Measurements from ENCODE around the gene SLC17A7. TPM values are rescaled to one million over a fixed set of nuclear protein-coding genes. Genes with fewer than 3 reads are reported as not detected.
"Not testable (repeated sequence)": the region's sequence is repeated elsewhere in the genome, so short reads cannot be mapped to it uniquely, and the experiment has no call there.

SLC17A7 gene
- total RNA-seq, 2 donors from 2014 or later: 0.59 to 0.67 TPM

DNA sequence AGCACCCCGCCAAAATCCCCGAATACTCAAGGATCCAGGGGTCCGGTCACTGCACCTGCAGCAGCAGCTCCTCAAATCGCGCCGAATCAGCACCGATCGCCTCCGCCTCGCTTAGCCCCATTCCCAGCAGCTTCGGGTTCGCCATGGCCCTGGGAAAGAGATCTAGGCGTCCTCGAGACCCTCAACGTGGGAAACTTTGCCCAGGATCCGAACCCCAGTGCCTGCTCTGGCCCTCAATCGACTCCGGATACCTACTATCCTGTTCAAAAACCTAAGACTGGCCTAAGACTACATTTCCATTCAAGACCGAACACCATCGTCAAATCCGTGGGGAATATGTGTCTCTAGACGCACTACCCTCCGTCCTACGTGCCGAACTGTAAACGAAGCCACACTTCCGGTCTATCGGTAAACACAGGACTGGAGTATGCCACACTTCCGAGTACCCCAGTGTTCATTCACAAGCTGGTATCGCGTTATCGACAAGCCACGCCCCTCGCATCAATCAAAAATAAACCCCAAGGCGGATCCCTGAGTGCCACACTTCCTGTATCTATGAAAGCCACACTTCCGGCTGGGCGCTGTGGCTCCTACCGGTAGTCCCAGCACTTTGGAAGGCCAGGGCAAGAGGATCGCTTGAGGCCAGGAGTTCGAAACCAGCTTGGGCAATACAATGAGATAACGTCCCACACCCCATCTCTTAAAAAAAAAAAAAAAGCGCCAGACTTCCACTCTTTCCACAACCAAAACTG is 10.3 kb upstream of the SLC17A7 start, which contains the start of gene PIH1D1:
Gene PIH1D1, minus strand, starts transcription at position 385 of the 752 bp plus-strand sequence. Its CDS starts 240 bp downstream, at position 145.
- H3K36me3 ChIP-seq: peaks cover 5% of the 10 kb centered on the region
- H3K27me3 ChIP-seq: no peaks in the 10 kb centered on the region
- peak; percentile 99 for DNase-seq (ENCODE audit: low spot score)
- no peaks in the 10 kb centered on the region for H3K9me3 ChIP-seq
- H3K4me3 ChIP-seq: peak within 1 kb of the TSS; percentile 65 to 82
- H3K27ac ChIP-seq: peak within 1 kb of the TSS; percentile 89 to 95
- TF ChIP-seq, protein P1, sequence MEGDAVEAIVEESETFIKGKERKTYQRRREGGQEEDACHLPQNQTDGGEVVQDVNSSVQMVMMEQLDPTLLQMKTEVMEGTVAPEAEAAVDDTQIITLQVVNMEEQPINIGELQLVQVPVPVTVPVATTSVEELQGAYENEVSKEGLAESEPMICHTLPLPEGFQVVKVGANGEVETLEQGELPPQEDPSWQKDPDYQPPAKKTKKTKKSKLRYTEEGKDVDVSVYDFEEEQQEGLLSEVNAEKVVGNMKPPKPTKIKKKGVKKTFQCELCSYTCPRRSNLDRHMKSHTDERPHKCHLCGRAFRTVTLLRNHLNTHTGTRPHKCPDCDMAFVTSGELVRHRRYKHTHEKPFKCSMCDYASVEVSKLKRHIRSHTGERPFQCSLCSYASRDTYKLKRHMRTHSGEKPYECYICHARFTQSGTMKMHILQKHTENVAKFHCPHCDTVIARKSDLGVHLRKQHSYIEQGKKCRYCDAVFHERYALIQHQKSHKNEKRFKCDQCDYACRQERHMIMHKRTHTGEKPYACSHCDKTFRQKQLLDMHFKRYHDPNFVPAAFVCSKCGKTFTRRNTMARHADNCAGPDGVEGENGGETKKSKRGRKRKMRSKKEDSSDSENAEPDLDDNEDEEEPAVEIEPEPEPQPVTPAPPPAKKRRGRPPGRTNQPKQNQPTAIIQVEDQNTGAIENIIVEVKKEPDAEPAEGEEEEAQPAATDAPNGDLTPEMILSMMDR (IDR thresholded peaks at IDR 0.05): peak in 1 of 2 donors; percentile 47
- H3K4me1 ChIP-seq: peaks cover 0 to 27% of the 10 kb centered on the region in 2 donors

DNA sequence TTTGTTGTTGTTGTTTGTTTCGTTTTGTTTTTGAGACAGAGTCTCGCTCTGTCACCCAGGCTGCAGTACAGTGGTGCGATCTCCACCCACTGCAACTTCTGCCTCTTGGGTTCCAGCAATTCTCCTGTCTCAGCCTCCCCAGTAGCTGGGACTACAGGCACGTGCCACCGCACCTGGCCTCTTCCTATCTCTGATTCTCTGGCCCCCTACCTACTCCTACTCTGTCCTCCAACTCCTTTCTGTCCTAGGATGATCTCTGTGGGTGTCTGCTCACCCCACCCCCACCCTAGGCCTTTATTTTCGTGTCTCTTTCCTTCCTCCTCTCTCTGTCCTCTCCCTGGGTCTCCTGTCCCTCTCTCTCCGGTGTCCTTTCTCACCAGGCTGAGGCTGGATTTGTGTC is 9.1 kb upstream of the SLC17A7 start:
- TF ChIP-seq, protein P1 (IDR thresholded peaks at IDR 0.05): no peak
- Histone ChIP-seq H3K27me3 (no peaks in the 10 kb centered on the region), H3K4me3 (no peak overlapping the region), H3K27ac (no peak overlapping the region), H3K4me1 (peaks cover 0 to 27% of the 10 kb centered on the region in 2 donors), H3K36me3 (peaks cover 5% of the 10 kb centered on the region), H3K9me3 (no peaks in the 10 kb centered on the region)
- no peak for DNase-seq (ENCODE audit: low spot score)

DNA sequence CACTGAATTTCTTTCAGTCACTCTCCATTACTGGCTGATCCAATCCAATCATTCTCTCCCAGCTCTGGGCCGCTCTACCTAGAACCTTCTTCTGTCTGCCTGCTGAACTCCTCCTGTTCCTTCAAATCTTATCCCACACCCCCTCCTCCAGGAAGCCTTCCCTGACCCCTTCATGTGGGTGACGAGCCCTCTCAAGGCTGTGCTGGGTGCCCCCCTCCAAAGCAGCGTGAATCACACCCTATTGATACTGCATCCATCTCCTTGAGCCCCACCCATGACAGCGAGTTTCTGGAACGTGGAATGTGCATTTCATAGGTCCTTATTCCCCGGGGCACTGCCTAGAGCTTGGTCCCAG is 7.1 kb upstream of the SLC17A7 start:
- no peak overlapping the region for H3K27ac ChIP-seq
- H3K9me3 ChIP-seq: no peaks in the 10 kb centered on the region
- DNase-seq (ENCODE audit: low spot score): no peak
- TF ChIP-seq, protein P1 (IDR thresholded peaks at IDR 0.05): no peak
- H3K36me3 ChIP-seq: peaks cover 5% of the 10 kb centered on the region
- no peaks in the 10 kb centered on the region for H3K27me3 ChIP-seq
- H3K4me3 ChIP-seq: no peak overlapping the region
- H3K4me1 ChIP-seq: peaks cover 0 to 18% of the 10 kb centered on the region in 2 donors

DNA sequence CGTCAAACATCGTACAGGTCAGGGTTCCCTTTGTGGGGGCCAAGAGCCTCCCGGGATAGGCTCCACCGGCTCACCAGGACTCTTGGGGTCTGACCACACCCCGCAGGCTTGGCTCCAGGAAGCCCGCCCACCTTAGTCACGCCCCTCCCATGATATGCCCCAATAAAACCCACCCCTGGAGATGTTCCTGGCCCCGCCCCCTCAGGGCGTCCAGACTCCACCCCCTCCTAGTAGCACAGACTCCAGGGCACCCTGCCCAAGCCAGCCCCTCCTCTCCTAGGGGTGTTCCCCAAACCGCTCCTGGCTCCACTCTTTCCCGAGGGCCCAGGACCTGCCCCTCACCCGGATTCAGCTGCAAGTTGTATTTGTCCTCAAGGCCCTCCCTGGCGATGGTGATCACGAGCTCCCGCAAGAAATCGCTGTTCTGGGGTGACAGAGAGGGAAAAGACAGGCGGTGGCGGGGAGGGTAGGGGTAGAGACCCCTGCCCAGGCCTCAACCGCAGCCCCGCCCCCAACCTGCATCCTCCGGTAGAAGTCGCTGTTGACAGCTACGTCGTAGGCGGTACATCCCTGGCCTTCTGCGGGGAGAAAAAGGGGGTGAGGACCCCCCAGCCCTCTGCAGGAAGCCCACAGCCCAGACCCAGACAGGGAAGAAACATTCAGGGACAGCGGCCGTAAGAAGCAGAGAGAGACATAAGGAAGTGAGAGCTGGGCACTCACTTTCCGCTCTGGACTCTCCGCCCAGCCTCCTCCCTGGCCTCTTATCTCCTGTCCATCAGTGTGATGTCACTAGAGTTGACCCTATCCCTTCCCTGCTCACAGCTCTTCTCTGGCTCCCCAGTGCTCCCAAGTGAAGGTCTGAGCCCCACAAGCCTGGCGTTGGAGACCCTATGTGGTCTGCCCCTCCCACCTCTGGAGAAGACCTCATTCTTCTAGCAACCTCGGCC is 6.4 kb upstream of the SLC17A7 start:
- Histone ChIP-seq H3K27me3 (no peaks in the 10 kb centered on the region), H3K9me3 (no peaks in the 10 kb centered on the region), H3K36me3 (peaks cover 5% of the 10 kb centered on the region), H3K4me3 (no peak overlapping the region), H3K27ac (no peak overlapping the region), H3K4me1 (peaks cover 0 to 18% of the 10 kb centered on the region in 2 donors)
- TF ChIP-seq, protein P1 (IDR thresholded peaks at IDR 0.05): no peak
- no peak for DNase-seq (ENCODE audit: low spot score)

DNA sequence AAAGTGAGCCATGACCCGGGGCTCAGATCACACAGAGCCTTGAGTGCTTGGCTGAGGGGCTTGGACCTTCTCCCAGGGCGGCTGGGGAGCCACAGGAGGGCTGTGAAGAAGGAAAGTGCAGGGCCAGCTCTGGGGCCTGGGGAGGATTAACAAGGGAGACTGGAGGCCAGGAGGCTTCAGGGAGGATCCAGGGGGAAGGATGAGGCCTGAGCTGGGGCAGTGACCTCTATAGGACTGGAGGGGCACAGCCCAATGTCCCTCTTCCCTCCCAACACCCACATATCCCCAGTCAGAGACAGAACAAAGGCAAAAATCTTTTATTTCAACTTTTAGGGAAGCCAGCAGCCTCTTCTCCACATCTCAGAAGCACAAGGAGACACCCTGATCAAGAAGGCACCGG is 4.7 kb upstream of the SLC17A7 start:
- H3K27me3 ChIP-seq: no peaks in the 10 kb centered on the region
- no peaks in the 10 kb centered on the region for H3K9me3 ChIP-seq
- TF ChIP-seq, protein P1 (IDR thresholded peaks at IDR 0.05): no peak
- no peak overlapping the region for H3K27ac ChIP-seq
- no peak overlapping the region for H3K4me3 ChIP-seq
- H3K4me1 ChIP-seq: peaks cover 0 to 22% of the 10 kb centered on the region in 2 donors
- peaks cover 5% of the 10 kb centered on the region for H3K36me3 ChIP-seq
- no peak for DNase-seq (ENCODE audit: low spot score)

DNA sequence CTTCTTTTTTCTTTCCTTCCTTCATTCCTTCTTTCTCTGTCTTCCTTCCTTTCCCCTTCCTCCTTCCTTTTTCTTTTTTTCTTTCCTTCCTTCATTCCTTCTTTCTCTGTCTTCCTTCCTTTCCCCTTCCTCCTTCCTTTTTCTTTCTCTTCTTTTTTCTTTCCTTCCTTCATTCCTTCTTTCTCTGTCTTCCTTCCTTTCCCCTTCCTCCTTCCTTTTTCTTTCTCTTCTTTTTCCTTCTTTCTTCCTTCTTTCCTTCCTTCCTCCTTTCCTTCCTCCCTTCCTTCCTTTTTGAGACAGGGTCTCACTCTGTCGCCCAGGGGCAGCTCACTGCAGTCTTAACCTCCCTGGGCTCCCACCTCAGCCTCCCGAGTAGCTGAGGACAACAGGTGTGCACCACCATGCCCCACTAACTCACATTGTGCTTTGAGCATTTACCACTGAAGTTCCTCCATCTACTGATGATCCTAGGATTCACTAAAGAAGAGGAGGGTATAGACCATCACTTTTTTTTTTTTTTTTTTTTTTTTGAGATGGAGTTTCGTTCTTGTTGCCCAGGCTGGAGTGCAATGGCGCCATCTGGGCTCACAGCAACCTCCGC is 2.9 kb upstream of the SLC17A7 start:
- DNase-seq (ENCODE audit: low spot score); H3K27ac ChIP-seq: not testable (repeated sequence)
- peaks cover 0 to 21% of the 10 kb centered on the region in 2 donors for H3K4me1 ChIP-seq

More for the DNA sequence above, 2.9 kb upstream of the SLC17A7 start:
- not testable (repeated sequence) for H3K27me3 ChIP-seq, H3K9me3 ChIP-seq, H3K36me3 ChIP-seq
- peak overlapping the region in 1 of 2 donors; percentile 73 for H3K4me3 ChIP-seq
